ENCODE measurements around the gene HS3ST4.

HS3ST4 gene

GRCh38 chr16:26175944-26176343, 484.2 kb downstream of the HS3ST4 start:
- DNase-seq: no peak

DNA sequence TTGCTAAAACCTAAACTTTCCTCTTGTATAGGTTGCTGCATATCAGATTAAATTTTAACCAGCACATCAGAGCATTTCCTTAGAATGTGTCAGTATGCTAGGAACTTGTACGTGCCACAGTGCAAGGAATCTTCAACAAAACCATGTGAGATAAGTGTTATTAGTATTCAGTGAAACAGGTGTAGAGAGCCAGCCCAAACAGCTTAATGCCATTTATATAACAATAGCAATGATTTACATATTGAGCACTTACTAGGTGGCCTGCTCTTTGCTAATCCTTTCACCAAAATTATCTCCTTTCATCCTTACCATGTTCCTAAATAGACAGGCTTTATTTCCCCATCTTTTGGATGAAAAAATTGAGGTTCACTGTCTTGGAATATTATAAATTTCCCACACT, 485.7 kb downstream of the HS3ST4 start:
- DNase-seq: no peak

DNA sequence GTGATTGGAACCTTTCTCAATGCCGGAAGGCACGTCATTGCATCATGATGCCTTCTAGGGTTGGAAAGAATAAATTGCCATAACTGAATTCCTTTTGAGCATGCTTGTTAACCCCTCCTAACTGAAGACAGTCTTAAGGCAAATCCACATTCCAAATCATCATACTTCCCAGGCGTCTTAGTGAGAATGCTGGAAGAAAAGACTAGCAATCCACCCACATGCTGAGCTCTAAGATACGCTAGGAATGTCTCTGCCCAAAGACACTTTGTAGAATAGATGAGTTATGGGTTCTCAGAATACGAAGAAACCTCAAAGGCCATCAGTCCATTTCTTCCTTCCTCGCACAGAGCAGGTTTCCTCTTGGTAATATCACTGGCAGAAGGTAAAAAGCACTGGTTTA, 486.5 kb downstream of the HS3ST4 start:
- no peak for DNase-seq

GRCh38 chr16:26186091-26186615, 494.4 kb downstream of the HS3ST4 start:
- DNase-seq: no peak
